PC-3 (cell line): ENCODE data around the gene NFATC2IP. TPM values are rescaled to one million over a fixed set of nuclear protein-coding genes. Genes with fewer than 3 reads are reported as not detected.

Source experiments
- ATAC-seq: fragments of 200-7000 bp; cut with Tn5 transposase; 2 replicates; pipeline ENCODE4 v1.9.1; 2020; ENCODE audit warnings: mild to moderate bottlenecking, moderate library complexity
- Bru-seq: library from RNA; stranded (reverse); fragments of 400-500 nt; gene quantifications from one replicate; lab custom pipeline; 2021; lab: Mats Ljungman, UMichigan
- BruChase-seq, 2 experiments: library from RNA; stranded (reverse); fragments of 400-500 nt; gene quantifications; one replicate each; lab custom pipeline; 2021; lab: Mats Ljungman, UMichigan
- BruUV-seq: library from RNA; stranded (reverse); fragments of 400-500 nt; replicated peaks from 2 replicates; lab custom pipeline; 2021; lab: Mats Ljungman, UMichigan
- CTCF ChIA-PET: fragments of 300-600 bp; sonication (Branson Sonifier 250); formaldehyde crosslinking; loops from one replicate; lab custom pipeline; 2022; ENCODE audit warnings: antibody characterized with exemption; lab: Charles Lee
- POLR2A ChIA-PET: fragments of 300-600 bp; sonication (Branson Sonifier 250); formaldehyde crosslinking; loops from one replicate; lab custom pipeline; 2022; ENCODE audit warnings: antibody characterized with exemption; ENCODE audit not compliant: unreplicated experiment; lab: Charles Lee
- DNase-seq: peaks from one replicate; pipeline ENCODE4 v3.0.0-alpha.2; 2015
- H2AFZ ChIP-seq: fragments of 300-600 bp; sonication (generic); 2 replicates; pipeline ENCODE4 v1.6.0; 2016; ENCODE audit warnings: antibody characterized with exemption, low read length
- H3F3A ChIP-seq: fragments of 300-600 bp; sonication (generic); one replicate; pipeline ENCODE4 v1.6.0; 2017; ENCODE audit warnings: antibody characterized with exemption, low read length, control low read depth, mild to moderate bottlenecking; ENCODE audit not compliant: unreplicated experiment
- H3K27ac ChIP-seq: fragments of 300-600 bp; sonication (generic); 2 replicates; pipeline ENCODE4 v1.5.1; 2016; ENCODE audit warnings: mild to moderate bottlenecking, low read length
- H3K27me3 ChIP-seq: fragments of 300-600 bp; sonication (generic); 2 replicates; pipeline ENCODE4 v1.6.1; 2016; ENCODE audit warnings: low read length, mixed read lengths
- H3K36me3 ChIP-seq: fragments of 300-600 bp; sonication (generic); 2 replicates; pipeline ENCODE4 v1.6.1; 2016; ENCODE audit warnings: low read depth, mixed run types, low read length, mixed read lengths
- H3K4me1 ChIP-seq: fragments of 300-600 bp; sonication (generic); 2 replicates; pipeline ENCODE4 v1.5.1; 2016; ENCODE audit warnings: low read length; ENCODE audit not compliant: insufficient read depth
- H3K4me2 ChIP-seq: fragments of 300-600 bp; sonication (generic); 2 replicates; pipeline ENCODE4 v1.6.0; 2016; ENCODE audit warnings: low read length
- H3K4me3 ChIP-seq: fragments of 300-600 bp; sonication (generic); 2 replicates; pipeline ENCODE4 v1.5.1; 2016; ENCODE audit warnings: mild to moderate bottlenecking, low read length, mixed read lengths
- H3K79me2 ChIP-seq: fragments of 300-600 bp; sonication (generic); 2 replicates; pipeline ENCODE4 v1.6.1; 2017; ENCODE audit warnings: low read length, mixed read lengths
- H3K9ac ChIP-seq: fragments of 300-600 bp; sonication (generic); 2 replicates; pipeline ENCODE4 v1.6.0; 2016; ENCODE audit warnings: mild to moderate bottlenecking, low read length
- H3K9me2 ChIP-seq: fragments of 300-600 bp; sonication (generic); replicated peaks from 2 replicates; pipeline ENCODE4 v1.6.1; 2016; ENCODE audit warnings: mixed run types, low read length, mixed read lengths
- H3K9me3 ChIP-seq: fragments of 300-600 bp; sonication (generic); 2 replicates; pipeline ENCODE4 v1.6.1; 2016; ENCODE audit warnings: low read length, mixed read lengths
- H4K20me1 ChIP-seq: fragments of 300-600 bp; sonication (generic); 2 replicates; pipeline ENCODE4 v1.6.1; 2016; ENCODE audit warnings: low read length, mixed read lengths
- CTCF ChIP-seq: fragments of 300-600 bp; sonication (generic); conservative IDR thresholded peaks from 2 replicates; pipeline ENCODE4 v1.5.1; 2017; ENCODE audit warnings: antibody characterized with exemption, low read depth, mild to moderate bottlenecking, low read length
- EZH2 ChIP-seq: fragments of 300-600 bp; sonication (generic); IDR thresholded peaks from one replicate; pipeline ENCODE4 v1.6.1; 2017; ENCODE audit warnings: antibody characterized with exemption, mild to moderate bottlenecking, low read length; ENCODE audit not compliant: unreplicated experiment
- EZH2phosphoT487 ChIP-seq: fragments of 300-600 bp; sonication (generic); IDR thresholded peaks from 2 replicates; pipeline ENCODE4 v1.6.1; 2018; ENCODE audit warnings: mild to moderate bottlenecking, antibody characterized with exemption, low read length, borderline replicate concordance
- intact Hi-C: fragments of 100-400 bp; cut with micrococcal nuclease; formaldehyde crosslinking; loops from 2 replicates; pipeline ENCODE4 v1.9.0; 2023
- long read RNA-seq: library from polyadenylated mRNA; unstranded; transcript quantifications from one replicate; pipeline ENCODE4 v2.0.0, GENCODE V29; 2021; ENCODE audit not compliant: unreplicated experiment
- total RNA-seq: library from RNA; depleted of rRNA; stranded (reverse); fragments of >200 nt; gene quantifications from 2 replicates; pipeline ENCODE4 v1.2.3, GENCODE V29; 2014; rRNA removed

NFATC2IP gene
- total RNA-seq (33.3 and 43.9 TPM in 2 replicates), Bru-seq, nascent RNA (percentile 82 among the genes with signal in this experiment), BruChase-seq, experiment 1, labeled RNA remaining after a 6-hour chase (percentile 88 among the genes with signal in this experiment), BruChase-seq, experiment 2, labeled RNA remaining after a 2-hour chase (percentile 86 among the genes with signal in this experiment)
- long read RNA-seq, full-length matches to known transcripts, result 89 of 130 reads
- long read RNA-seq, partial matches to known transcripts, result 19 of 130 reads
- long read RNA-seq, other reads (novel, unspliced or antisense), result 22 of 130 reads

- ChIA-PET POLR2A (no interaction called here), CTCF (interaction anchor here (0.6 kb wide), 1 partner anchor 16 kb away, joined by 3 read pairs; no protein-coding TSS in a partner anchor)
- Histone ChIP-seq H4K20me1 (0 out of 2 replicates have a peak, but pooled peaks cover 5% of the 10 kb centered on the region), H3K36me3 (peaks cover 10% of the 10 kb centered on the region; the same call in 1 of the 2 replicates), H3K9ac (peak within 1 kb of the TSS; percentile 89), H2AFZ (peak within 1 kb of the TSS; percentile 84), H3K9me2 (no peaks in the 10 kb centered on the region), H3K4me1 (peaks cover 14% of the 10 kb centered on the region), H3F3A (no peaks in the 10 kb centered on the region), H3K27ac (peak within 1 kb of the TSS; percentile 4; the same call in 1 of the 2 replicates), H3K79me2 (peaks cover 21% of the 10 kb centered on the region), H3K27me3 (no peaks in the 10 kb centered on the region), H3K4me2 (peak within 1 kb of the TSS; percentile 94), H3K4me3 (peak within 1 kb of the TSS; percentile 89), H3K9me3 (no peaks in the 10 kb centered on the region)
- no peak for TF ChIP-seq EZH2phosphoT487
- no peak for TF ChIP-seq CTCF
- no peak for TF ChIP-seq EZH2
- intact Hi-C loops, result no loop called here
- BruUV-seq, result no TSS peak
- peak; percentile 98 for DNase-seq
- peak; percentile 90 for ATAC-seq
Measured at GRCh38 chr16:28950648-28951409, at the start of gene NFATC2IP. Gene NFATC2IP (plus strand): TSS chr16:28950937. CDS start chr16:28951012, 75 bp downstream.

GRCh38 chr16:28901862-28902261, 48.9 kb upstream of the NFATC2IP start:
- POLR2A ChIA-PET, result no interaction called here
- no peak for DNase-seq
- Histone ChIP-seq H3K9ac (no peak overlapping the region), H3K4me3 (no peak overlapping the region), H3K27ac (no peak overlapping the region), H3K27me3 (no peaks in the 10 kb centered on the region), H3K79me2 (no peaks in the 10 kb centered on the region), H3K4me1 (no peaks in the 10 kb centered on the region), H4K20me1 (no peaks in the 10 kb centered on the region), H3K36me3 (no peaks in the 10 kb centered on the region), H3K9me3 (no peaks in the 10 kb centered on the region), H2AFZ (no peak overlapping the region), H3K9me2 (no peaks in the 10 kb centered on the region), H3K4me2 (no peak overlapping the region), H3F3A (no peaks in the 10 kb centered on the region)
- BruUV-seq, result no TSS peak
- CTCF ChIA-PET, result no interaction called here
- TF ChIP-seq EZH2 (no peak), CTCF (no peak), EZH2phosphoT487 (no peak)
- intact Hi-C loops, result no loop called here
- no peak for ATAC-seq
